ENCODE data around the gene CACNA1F. TPM values are rescaled to one million over a fixed set of nuclear protein-coding genes. Genes with fewer than 3 reads are reported as not detected.

The CACNA1F gene
- total RNA-seq, 2 donors from 2014 or later, result 0.14 TPM; not detected in 1

DNA sequence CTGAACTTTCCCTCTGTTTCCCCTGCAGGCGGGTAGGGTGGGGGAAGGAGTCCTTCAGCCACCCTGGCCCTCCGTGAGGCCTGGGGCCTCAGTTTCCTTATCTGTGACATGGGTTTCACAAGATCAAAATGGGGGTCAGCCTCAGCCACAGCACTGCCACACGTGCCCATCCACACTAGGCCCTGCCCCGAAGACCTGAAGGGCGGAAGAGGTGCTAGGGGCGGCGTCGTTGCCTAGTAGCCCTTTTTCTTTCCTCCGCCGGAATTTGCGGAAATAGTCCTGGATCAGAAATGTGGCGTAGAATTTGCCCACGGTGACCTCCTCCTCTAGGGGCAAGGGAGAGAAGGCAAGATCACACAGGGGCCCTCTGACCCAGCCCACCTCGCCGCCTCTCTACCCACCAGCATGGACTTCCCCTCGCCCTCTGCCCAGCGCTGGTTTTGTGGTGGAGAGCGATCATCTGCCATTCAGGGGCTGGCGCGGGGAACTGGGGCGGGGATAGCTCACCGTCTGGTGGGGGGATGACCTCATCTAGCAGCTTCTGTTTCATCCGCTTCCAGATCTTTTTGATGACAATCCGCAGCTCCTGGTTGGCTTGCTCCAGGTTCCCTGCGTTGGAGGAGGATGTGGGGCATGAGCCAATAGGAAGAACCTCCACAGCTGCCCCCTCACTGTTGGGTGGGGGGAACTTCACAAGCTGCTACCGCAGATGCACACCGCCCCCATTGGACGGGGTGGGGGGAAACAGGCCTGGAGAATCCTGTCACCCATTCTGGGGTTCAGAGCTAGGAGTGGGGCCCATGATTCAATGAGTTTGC is 23.5 kb downstream of the CACNA1F start:
- Mint-ChIP-seq H3K4me3 (no peak overlapping the region), H3K27me3 (peaks cover 0 to 3% of the 10 kb centered on the region in 2 donors), H3K4me1 (ENCODE audit: low read depth in 2 of 2) (no peaks in the 10 kb centered on the region), H3K9me3 (peaks cover 5% of the 10 kb centered on the region), H3K36me3 (no peaks in the 10 kb centered on the region), H3K27ac (no peak overlapping the region)
- ATAC-seq (peak in 1 of 2 donors; percentile 57), DNase-seq (ENCODE audit: low spot score) (no peak)

DNA sequence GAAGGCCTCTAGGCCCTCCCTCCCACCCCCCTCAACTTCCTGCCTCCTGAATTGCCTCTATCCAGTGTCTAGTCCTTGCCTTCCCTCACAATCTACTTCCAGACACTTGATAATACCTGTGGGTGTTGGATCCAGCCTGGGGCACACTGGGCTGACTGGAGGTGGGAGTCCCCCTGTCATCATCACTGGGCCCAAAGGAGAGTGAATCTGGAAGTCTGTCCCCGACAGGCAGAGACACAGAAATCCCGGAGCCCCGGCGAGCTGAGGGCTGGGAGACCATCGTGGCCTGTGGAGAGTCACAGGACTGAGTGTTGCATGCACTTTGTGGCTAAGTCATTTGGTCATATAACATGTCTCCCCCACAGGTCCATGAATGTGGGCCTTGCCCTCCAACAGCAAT is 24.7 kb downstream of the CACNA1F start:
- Mint-ChIP-seq H3K27me3 (peaks cover 0 to 6% of the 10 kb centered on the region in 2 donors), H3K9me3 (peaks cover 5% of the 10 kb centered on the region), H3K4me1 (ENCODE audit: low read depth in 2 of 2) (no peaks in the 10 kb centered on the region), H3K4me3 (no peak overlapping the region), H3K36me3 (no peaks in the 10 kb centered on the region), H3K27ac (no peak overlapping the region)
- no peak for DNase-seq (ENCODE audit: low spot score)
- no peak for ATAC-seq

DNA sequence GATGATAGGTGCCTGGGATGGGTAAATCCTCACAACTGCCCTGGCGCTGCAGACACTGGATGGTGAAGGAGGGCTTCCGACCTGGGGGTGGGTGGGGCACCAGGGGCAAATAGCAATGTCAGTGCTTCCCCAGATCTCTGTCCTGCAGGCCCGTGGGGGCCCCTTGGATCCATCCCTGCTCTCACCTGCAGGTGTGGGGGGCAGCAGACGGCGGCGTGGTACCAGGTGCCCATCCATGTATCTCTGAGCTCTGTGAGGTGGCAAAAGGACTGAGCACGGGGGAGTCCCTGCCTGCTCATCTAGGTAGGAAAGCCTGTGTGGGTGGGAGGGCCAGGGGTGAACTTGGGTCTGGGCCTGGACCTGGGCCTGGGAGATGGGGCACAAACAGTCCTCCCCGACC is 26.6 kb downstream of the CACNA1F start:
- H3K27me3 Mint-ChIP-seq, result peaks cover 0 to 6% of the 10 kb centered on the region in 2 donors
- no peaks in the 10 kb centered on the region for H3K36me3 Mint-ChIP-seq
- ATAC-seq (no peak), DNase-seq (ENCODE audit: low spot score) (no peak)
- no peaks in the 10 kb centered on the region for H3K4me1 Mint-ChIP-seq (ENCODE audit: low read depth in 2 of 2)
- no peak overlapping the region for H3K4me3 Mint-ChIP-seq
- H3K9me3 Mint-ChIP-seq, result no peaks in the 10 kb centered on the region
- H3K27ac Mint-ChIP-seq, result no peak overlapping the region

DNA sequence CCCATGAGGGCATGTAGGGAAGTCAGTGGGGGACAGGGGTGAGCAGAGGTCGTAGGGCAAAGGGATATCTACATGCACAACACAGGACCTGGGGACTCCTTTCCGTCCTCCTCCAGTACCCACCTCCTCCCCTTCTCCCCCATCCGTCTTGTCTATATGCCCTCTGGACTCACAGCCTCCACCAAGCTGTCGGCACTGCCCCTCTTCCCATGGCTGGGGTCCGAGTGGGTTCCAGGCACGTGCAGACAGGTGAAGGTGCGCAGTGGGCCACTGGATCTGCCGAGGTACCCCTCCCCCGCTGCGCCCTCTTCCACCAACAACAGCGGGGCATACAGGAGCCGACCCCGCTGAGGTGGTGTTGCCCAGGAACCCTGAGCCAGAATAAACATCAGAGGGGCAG is 27.7 kb downstream of the CACNA1F start:
- no peak for DNase-seq (ENCODE audit: low spot score)
- no peak for ATAC-seq
- H3K27ac Mint-ChIP-seq, result no peak overlapping the region
- H3K27me3 Mint-ChIP-seq, result peaks cover 0 to 4% of the 10 kb centered on the region in 2 donors
- H3K9me3 Mint-ChIP-seq, result no peaks in the 10 kb centered on the region
- peaks cover 0 to 3% of the 10 kb centered on the region in 2 donors for H3K4me1 Mint-ChIP-seq (ENCODE audit: low read depth in 2 of 2)
- no peaks in the 10 kb centered on the region for H3K36me3 Mint-ChIP-seq
- H3K4me3 Mint-ChIP-seq, result no peak overlapping the region

DNA sequence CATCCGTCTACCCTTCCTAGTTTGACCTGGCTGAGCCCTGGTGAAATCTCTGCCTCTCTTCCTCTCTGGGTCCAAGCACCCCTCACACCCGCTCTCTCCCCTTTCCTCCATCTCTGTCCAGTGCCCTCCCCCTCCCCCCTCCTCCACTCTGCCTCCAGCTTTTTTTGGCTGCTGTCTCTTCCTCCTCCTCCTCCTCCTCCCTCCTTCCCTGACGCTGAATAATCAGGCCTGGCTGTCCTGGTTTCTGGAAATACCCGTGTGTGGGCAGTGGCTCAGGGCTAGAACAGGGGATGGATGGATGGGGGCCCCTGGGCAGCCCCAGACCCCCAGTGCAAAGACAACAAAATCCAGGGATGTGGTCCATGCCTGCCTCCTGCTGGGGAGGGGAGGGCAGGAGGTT is 28.4 kb downstream of the CACNA1F start:
- Mint-ChIP-seq H3K36me3 (no peaks in the 10 kb centered on the region), H3K27me3 (peaks cover 0 to 4% of the 10 kb centered on the region in 2 donors), H3K27ac (no peak overlapping the region), H3K9me3 (no peaks in the 10 kb centered on the region), H3K4me3 (no peak overlapping the region), H3K4me1 (ENCODE audit: low read depth in 2 of 2) (peaks cover 0 to 4% of the 10 kb centered on the region in 2 donors)
- DNase-seq (ENCODE audit: low spot score), result no peak
- ATAC-seq, result no peak

DNA sequence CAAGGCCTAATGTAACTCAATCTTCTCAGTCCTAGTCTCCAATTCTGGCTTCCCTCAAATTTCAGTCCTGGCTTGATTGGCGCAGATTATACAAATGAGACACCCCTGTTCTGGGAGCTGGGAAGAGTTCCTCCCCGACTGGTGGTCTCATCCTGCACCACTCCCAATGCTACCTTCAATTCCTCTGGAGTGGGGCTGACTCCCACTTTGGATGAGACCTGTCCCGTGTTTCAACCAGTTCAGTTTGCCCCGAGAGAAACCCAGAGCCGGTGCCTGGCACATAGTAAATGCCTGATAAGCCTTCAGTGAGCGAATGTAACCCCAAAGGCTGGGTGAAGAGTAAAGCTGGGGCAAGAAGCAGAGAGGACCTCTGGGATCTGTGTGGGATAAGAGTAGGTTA is 29.1 kb downstream of the CACNA1F start:
- H3K4me1 Mint-ChIP-seq (ENCODE audit: low read depth in 2 of 2), result peaks cover 4 to 8% of the 10 kb centered on the region in 2 donors
- no peaks in the 10 kb centered on the region for H3K9me3 Mint-ChIP-seq
- ATAC-seq (no peak), DNase-seq (ENCODE audit: low spot score) (no peak)
- H3K4me3 Mint-ChIP-seq, result no peak overlapping the region
- peaks cover 0 to 4% of the 10 kb centered on the region in 2 donors for H3K27me3 Mint-ChIP-seq
- no peaks in the 10 kb centered on the region for H3K36me3 Mint-ChIP-seq
- no peak overlapping the region for H3K27ac Mint-ChIP-seq

DNA sequence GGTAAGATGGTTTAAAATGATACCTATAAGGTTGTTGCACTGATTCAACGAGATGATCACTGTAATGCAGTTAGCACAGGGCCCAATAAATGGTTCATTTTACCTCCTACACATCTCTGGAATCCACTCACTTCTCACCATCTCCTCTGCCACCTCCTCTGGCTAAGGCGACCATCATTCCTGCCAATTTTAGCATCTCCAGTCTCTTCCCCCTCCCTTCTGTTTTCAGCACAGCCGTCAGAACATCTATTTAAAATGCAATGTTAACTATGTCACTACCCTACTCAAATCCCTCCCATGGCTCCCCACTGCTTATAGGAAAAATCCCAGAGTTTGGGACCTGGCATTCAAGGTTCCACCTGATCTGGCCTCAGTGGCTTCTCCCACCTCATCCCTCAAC is 29.6 kb downstream of the CACNA1F start:
- Mint-ChIP-seq H3K4me3 (no peak overlapping the region), H3K4me1 (ENCODE audit: low read depth in 2 of 2) (peaks cover 5 to 11% of the 10 kb centered on the region in 2 donors), H3K27me3 (peaks cover 0 to 4% of the 10 kb centered on the region in 2 donors), H3K9me3 (no peaks in the 10 kb centered on the region), H3K36me3 (no peaks in the 10 kb centered on the region), H3K27ac (no peak overlapping the region)
- DNase-seq (ENCODE audit: low spot score), result no peak
- no peak for ATAC-seq

DNA sequence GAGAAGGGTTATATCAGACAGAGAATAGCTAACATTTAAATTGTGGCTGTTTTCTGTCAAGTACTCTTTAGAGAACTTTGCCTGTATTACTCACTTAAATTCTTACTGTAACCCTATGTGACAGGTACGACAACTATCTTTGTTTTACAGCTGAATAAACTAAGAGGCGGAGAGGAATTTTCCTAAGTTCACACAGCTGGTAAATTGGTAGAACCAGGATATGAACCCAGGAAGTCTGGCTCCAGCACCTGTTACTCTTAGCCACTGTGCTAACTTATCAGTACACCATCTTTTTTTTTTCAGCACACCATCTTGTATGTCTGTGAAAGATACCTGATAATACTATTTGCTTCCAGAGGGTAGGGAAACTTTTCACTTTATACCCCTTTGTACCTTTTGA is 31.1 kb downstream of the CACNA1F start:
- no peaks in the 10 kb centered on the region for H3K9me3 Mint-ChIP-seq

DNA sequence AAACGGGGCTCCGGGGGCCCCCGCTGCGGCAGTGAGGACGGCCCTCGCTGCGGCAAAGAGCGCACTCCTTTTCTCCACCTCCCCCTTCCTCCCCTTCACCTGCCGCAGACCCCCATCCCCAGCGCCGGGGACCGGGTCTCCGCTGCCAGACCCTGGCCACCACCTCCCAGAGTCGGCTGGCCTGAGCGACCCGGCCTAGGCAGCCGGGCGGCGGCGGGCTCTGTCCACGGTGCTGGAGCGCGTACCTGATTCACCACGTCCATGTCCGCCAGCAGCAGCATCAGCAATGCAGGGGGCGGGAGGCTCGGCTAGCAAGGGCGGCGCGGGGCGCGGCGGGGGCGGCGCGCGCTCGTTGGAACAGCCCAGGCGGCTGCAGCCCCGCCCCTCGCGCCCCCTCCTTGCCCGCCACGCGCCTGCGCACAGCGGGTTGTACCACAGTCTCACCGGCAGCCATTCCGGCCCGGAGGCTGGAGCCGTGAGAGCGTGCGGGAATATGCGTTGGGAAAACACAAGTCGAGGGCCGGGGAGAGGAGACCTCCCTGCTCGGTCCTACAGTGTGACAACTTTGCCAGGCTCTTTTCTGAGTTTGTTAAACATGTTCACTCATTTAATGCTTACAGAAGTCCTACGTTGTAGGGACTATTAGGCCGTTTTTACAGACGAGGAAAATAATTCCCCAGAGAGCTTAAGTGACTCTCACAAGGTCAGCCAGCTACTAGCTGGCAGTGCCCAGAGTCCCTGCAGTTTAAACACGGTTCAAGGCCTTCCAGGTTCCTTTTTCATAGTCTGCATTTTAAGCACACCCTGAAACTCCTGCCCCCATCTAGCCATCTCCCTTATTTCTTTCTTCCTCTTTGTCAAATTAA is 33.0 kb downstream of the CACNA1F start, which contains the start of gene SYP:
Gene SYP (minus strand): TSS at position 288 of the 866 bp plus-strand sequence. CDS start 7 bp downstream, at position 281.
- Mint-ChIP-seq H3K27ac (no peak within 1 kb of the TSS), H3K4me1 (ENCODE audit: low read depth in 2 of 2) (peaks cover 14 to 15% of the 10 kb centered on the region in 2 donors), H3K4me3 (peak within 1 kb of the TSS; percentile 67), H3K9me3 (no peaks in the 10 kb centered on the region), H3K36me3 (no peaks in the 10 kb centered on the region), H3K27me3 (peaks cover 9 to 10% of the 10 kb centered on the region in 2 donors)
- DNase-seq (ENCODE audit: low spot score), result peak; percentile 92
- peak; percentile 96 to 98 for ATAC-seq

More for the DNA sequence above, 31.1 kb downstream of the CACNA1F start:
- peaks cover 14 to 15% of the 10 kb centered on the region in 2 donors for H3K4me1 Mint-ChIP-seq (ENCODE audit: low read depth in 2 of 2)
- H3K27me3 Mint-ChIP-seq, result peaks cover 9 to 10% of the 10 kb centered on the region in 2 donors
- H3K36me3 Mint-ChIP-seq, result no peaks in the 10 kb centered on the region
- DNase-seq (ENCODE audit: low spot score) (no peak), ATAC-seq (no peak)
- no peak overlapping the region for H3K4me3 Mint-ChIP-seq
- no peak overlapping the region for H3K27ac Mint-ChIP-seq

DNA sequence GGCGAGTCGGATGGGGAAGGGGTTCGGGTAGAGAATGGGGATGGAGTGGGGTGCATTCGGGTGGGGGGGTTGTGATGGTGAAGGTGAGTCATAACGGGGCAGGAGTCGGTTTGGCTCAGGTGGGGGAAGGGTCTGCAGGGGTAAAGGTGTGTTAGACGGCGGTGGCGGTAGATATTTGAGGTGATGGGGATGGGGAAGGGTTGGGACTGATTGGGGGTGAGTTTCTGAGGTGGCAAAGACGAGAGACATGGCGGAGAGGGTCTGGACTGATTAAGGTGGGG is 33.9 kb downstream of the CACNA1F start:
- H3K4me3 Mint-ChIP-seq, result peak overlapping the region; percentile 65
- H3K27ac Mint-ChIP-seq, result no peak overlapping the region
- peaks cover 9 to 10% of the 10 kb centered on the region in 2 donors for H3K27me3 Mint-ChIP-seq
- no peaks in the 10 kb centered on the region for H3K36me3 Mint-ChIP-seq
- ATAC-seq, result no peak
- no peaks in the 10 kb centered on the region for H3K9me3 Mint-ChIP-seq
- H3K4me1 Mint-ChIP-seq (ENCODE audit: low read depth in 2 of 2), result peaks cover 14 to 15% of the 10 kb centered on the region in 2 donors
- DNase-seq (ENCODE audit: low spot score), result no peak

DNA sequence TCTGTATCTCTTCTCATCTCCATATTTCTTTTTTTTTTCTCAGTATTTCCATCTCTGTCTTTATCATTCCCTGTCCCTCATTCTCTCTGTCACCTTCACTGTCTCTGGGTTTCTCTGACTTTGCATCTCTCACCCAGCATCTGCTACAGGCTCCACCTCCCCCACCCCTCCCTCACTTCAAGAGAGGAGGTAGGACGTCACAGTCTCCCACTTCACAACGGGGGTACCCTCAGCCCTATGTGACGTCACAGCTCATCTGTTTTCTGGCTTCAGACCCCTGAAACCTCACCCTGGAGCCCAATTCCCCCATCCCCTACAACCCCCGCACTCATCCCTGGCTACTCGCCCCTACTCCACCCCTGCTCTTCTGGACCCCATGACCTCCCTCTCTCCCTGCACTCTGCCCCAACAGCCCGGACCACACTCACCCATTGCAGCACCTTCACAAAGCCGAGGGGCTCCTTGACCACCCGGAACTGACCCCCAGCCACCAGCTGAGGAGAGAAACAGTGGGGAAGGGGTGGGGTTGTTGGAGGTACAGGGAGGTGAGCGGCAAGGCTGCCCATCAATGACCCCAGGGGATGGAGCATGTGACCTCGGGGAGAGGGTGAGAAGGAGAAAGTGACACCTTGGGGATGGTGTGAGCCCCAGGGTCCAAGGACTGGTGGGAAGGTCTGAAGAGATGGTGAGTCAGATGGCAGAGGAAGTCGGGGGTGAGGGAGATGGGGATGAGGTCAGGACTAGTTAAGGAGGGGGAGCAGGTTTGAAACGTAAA is 34.4 kb downstream of the CACNA1F start:
- DNase-seq (ENCODE audit: low spot score) (no peak), ATAC-seq (no peak)
- H3K27ac Mint-ChIP-seq, result no peak overlapping the region
- H3K4me3 Mint-ChIP-seq, result peak overlapping the region; percentile 65
- H3K36me3 Mint-ChIP-seq, result no peaks in the 10 kb centered on the region
- peaks cover 9 to 10% of the 10 kb centered on the region in 2 donors for H3K27me3 Mint-ChIP-seq
- peaks cover 17% of the 10 kb centered on the region in 2 donors for H3K4me1 Mint-ChIP-seq (ENCODE audit: low read depth in 2 of 2)
- no peaks in the 10 kb centered on the region for H3K9me3 Mint-ChIP-seq

DNA sequence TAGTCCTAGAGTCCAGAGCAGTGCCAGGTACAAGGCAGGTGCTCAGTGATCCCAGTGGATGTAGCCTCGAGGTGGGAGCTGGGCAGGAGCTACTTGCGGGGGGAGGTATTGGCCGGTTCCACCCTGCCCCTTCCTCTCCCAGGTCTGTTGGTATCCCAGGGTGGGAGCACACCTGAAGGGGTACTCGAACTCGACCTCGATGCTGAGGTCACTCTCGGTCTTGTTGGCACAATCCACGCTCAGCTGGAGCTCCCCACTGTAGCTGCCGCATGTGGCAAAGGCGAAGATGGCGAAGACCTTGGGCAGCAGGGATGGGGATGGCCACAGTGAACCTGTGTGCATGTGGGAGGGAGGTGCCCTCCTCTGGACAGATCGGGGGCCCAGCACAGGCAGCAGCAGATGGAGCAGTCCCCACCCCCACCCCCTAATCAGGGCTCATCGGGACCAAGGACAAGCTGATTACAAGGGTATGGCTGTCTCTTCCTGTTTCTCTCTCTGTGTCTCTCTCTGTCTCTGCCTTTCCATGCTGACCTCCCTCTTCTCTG is 35.5 kb downstream of the CACNA1F start:
- peak overlapping the region; percentile 31 for H3K4me3 Mint-ChIP-seq
- H3K9me3 Mint-ChIP-seq, result no peaks in the 10 kb centered on the region
- DNase-seq (ENCODE audit: low spot score) (no peak), ATAC-seq (no peak)
- no peak overlapping the region for H3K27ac Mint-ChIP-seq
- peaks cover 20 to 23% of the 10 kb centered on the region in 2 donors for H3K4me1 Mint-ChIP-seq (ENCODE audit: low read depth in 2 of 2)
- H3K36me3 Mint-ChIP-seq, result no peaks in the 10 kb centered on the region
- H3K27me3 Mint-ChIP-seq, result peaks cover 7 to 9% of the 10 kb centered on the region in 2 donors

DNA sequence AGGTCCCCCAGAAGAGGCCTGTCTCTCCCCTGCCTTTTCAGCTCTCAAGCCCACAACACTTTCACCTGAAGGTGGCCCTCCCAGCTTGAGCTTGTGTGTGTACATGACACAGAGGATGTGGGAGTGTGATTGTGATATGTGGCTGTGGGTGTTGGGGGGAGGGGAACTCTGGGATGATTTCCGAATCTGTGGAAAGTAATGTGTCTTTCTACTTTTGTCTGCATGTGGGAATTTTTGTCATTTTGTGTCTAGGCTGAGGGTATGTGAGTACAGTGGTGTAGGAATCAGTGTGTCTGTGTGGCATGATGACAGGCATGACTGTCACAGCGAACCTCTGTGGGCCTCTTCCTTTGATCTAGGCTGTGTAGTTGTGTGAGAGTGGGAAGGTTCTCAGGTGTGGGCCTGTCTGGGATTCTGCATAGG is 39.6 kb downstream of the CACNA1F start:
- Mint-ChIP-seq H3K27me3 (peaks cover 7 to 9% of the 10 kb centered on the region in 2 donors), H3K27ac (peak overlapping the region in 1 of 2 donors; percentile 36), H3K36me3 (no peaks in the 10 kb centered on the region), H3K4me3 (peak overlapping the region; percentile 44), H3K4me1 (ENCODE audit: low read depth in 2 of 2) (peaks cover 18 to 33% of the 10 kb centered on the region in 2 donors), H3K9me3 (no peaks in the 10 kb centered on the region)
- DNase-seq (ENCODE audit: low spot score) (no peak), ATAC-seq (no peak)
